Activated naive CD4-positive, alpha-beta T cell treated with Interleukin-2 at 50 U/mL for 16 hours (primary cell): ENCODE results near the gene IRAK2.
"Not testable (repeated sequence)": the region's sequence is repeated elsewhere in the genome, so short reads cannot be mapped to it uniquely, and the experiment has no call there.

Experiments
- DNase-seq: peaks from one replicate; pipeline ENCODE4 v3.0.0-alpha.2; 2020

IRAK2 gene, protein sequence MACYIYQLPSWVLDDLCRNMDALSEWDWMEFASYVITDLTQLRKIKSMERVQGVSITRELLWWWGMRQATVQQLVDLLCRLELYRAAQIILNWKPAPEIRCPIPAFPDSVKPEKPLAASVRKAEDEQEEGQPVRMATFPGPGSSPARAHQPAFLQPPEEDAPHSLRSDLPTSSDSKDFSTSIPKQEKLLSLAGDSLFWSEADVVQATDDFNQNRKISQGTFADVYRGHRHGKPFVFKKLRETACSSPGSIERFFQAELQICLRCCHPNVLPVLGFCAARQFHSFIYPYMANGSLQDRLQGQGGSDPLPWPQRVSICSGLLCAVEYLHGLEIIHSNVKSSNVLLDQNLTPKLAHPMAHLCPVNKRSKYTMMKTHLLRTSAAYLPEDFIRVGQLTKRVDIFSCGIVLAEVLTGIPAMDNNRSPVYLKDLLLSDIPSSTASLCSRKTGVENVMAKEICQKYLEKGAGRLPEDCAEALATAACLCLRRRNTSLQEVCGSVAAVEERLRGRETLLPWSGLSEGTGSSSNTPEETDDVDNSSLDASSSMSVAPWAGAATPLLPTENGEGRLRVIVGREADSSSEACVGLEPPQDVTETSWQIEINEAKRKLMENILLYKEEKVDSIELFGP

DNA sequence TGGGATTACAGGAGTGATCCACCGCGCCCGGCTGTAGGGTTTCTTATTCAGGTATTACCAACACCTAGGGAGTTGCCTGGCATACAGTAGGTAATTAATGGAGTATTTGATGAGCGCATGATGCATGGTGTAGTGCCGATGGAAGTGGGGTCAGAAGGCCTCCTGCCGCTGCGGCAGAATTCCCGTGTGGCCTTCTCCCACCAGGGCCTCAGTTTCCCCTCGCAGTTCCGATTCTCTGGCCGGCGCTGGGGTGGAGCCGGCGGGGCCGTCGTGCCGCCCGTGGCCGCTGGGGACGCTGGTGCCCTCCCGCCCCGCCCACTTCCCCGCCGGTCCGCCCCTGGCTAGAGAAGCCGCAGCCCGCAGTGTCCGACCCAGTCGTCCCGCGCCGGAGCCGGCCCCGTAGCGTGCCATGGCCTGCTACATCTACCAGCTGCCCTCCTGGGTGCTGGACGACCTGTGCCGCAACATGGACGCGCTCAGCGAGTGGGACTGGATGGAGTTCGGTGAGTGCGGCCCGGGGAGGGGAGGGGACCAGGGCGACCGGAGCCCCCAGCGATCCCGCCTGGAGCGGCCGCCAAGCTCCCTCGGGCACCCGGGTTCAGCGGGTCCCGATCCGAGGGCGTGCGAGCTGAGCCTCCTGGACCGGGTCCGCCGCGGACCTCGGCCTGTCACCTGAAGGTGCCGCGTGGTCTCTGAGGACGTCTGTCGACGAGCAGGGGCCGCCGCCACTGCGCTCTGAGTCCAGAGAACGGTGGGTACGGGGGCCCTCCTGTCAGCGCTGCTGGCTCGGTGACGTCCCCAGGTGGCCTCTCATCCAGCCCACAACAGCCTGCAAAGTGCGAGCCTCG lies at the start of gene IRAK2:
Gene IRAK2 (plus strand): TSS at position 374 of the 848 bp plus-strand sequence. CDS start 36 bp downstream, at position 410.
- DNase-seq: peak; percentile 63

DNA sequence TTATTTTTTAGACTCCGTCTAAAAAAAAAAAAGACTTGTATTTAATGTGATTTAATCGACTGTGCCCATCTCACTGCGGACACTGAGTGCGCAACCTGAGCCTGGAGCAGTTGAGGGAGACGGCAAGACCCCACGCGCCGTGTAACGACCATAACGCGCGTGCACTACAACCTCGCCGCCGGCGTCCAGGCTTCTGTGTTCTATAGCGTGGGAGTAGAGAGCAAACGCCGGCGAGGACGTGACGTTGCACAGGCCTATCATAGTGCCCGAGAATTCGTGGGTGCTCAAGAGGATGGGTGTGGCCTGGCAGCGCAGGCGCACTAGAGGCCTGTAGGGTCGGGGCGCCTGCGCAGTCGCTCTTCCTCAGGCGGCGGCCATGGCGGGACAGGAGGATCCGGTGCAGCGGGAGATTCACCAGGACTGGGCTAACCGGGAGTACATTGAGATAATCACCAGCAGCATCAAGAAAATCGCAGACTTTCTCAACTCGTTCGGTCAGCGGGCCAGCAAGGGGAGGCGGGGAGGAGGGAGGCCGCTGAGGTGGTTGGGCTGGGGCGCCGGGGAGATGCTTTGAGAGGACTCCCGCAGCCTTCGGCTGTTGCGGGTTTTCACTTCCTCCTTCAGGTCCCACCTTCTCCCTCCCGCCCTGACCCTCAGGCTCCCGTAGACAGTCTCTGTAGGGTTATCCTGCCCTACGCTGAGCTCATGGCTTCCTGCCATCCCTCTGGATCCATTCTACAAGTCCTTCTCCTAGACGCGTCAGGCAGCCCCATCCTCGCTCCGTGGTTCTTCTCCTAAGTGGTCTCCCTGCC lies 49.2 kb upstream of the IRAK2 start, which contains the start of gene BRK1:
Gene BRK1 (plus strand): TSS at position 350 of the 812 bp plus-strand sequence. CDS start 27 bp downstream, at position 377.
- peak; percentile 93 for DNase-seq

DNA sequence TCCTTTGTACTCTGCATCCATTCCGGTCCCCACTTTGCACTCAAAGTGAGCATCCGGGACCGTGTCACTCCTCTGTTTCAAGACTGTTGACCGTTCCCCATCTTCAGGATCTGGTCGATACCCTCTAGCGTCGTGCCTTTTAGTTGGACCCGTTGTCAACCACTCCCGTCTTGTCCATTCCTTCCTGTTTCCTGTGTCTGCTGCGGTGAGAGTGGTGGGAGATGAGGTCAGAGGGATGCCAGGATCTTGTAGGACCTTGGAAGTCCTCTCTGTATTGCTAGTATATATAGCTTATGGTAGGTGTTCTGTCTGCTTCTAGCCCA lies 48.6 kb upstream of the IRAK2 start:
- DNase-seq: no peak

DNA sequence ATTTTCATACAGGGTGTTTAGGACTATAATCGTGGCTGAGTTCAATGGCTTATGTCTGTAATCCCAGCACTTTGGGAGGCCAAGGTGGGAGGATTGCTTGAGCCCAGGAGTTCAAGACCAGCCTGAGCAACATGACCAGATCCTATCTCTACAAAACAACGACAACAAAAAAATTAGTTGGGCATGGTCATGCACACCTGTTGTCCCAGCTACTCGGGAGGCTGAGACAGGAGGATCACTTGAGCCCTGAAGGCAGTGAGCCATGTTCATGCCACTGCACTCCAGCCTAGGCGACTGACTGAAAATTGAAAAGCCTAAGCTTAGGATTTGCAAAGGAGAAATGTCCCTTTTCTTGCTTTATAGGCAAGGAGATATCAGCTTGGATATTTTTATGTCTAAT lies 47.8 kb upstream of the IRAK2 start:
- no peak for DNase-seq

DNA sequence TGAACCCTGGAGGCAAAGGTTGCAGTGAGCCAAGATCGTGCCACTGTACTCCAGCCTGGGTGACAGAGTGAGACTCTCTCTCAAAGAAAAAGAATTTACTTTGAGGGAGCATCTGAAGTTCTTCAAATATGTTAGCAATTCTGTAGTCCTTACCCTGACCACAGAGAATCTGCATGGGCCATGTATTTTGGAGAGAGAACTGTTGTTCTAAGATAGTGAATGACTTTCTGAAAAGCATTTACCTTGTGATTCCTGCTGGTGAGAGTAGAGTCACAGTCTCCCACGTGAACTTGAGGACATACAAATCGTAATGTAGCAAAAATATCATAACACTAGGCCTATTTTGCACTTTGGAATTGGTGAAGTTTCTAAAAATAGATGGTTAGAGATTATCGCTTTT lies 45.3 kb upstream of the IRAK2 start:
- DNase-seq: no peak

DNA sequence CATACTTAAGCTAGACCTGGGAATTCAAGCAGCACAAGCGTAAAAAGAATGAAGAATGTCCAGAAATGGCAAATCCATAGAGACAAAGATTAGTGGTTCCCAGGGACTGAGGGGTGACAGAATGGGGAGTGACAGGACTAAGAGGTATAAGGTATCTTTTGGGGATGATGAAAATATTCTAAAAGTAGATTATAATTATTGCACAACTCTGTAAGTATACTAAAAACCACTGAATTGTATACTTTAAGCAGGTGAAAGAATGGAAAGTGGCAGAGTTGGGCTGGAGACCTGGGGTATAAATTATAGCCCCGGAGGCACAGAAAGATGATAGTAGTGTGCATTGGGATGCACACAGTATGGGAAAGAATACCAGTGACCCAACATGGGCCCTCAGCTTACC lies 43.7 kb upstream of the IRAK2 start:
- no peak for DNase-seq

DNA sequence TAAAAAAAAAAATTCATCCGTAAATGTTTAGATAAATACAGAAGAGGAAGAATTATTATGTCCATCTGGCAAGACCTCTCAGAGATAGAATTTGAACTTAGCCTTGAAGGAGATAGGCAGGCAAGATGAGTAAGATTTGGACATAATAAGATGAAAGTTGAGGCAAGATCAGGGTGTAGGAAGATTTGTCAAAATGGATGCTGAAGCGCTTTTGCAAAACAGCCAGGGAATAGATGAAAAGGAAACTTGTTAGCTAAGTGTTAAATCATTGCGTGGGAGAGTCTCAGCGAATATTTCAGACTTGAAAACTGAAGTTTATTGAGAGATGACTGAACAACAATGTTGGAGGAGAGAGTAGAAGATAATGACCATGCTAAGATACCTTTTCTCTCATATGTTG lies 42.0 kb upstream of the IRAK2 start:
- DNase-seq: no peak

DNA sequence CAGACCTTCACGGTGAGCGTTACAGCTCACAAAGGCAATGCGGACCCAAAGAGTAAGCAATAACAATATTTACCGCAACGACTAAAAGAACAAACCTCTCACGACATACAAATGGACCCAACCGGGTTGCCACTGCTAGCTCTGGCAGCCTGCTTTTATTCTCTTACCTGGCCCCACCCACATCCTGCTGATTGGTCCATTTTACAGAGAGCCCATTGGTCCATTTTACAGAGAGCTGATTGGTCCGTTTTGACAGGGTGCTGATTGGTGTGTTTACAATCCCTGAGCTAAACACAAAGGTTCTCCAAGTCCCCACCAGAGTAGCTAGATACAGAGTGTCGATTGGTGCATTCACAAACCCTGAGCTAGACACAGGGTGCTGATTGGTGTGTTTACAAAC lies 28.8 kb upstream of the IRAK2 start:
- not testable (repeated sequence) for DNase-seq

DNA sequence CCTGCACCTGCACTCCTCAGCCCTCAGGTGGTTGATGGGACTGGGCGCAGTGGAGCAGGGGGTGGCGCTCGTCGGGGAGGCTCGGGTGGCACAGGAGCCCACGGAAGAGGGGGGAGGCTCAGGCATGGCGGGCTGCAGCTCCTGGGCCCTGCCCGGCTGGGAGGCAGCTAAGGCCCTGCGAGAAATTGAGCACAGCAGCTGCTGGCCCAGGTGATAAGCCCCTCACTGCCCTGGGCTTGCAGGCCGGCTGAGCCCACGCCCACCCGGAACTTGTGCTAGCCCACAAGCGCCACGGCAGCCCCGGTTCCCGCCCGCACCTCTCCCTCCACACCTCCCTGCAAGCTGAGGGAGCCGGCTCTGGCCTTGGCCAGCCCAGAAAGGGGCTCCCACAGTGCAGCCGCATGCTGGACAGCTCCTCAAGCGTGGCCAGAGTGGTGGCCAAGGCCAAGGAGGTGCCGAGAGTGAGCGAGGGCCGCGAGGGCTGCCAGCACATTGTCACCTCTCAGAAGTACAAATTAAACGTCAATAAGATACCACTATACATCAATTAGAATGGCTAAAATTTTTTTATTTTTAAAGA lies 28.2 kb upstream of the IRAK2 start:
- no peak for DNase-seq

DNA sequence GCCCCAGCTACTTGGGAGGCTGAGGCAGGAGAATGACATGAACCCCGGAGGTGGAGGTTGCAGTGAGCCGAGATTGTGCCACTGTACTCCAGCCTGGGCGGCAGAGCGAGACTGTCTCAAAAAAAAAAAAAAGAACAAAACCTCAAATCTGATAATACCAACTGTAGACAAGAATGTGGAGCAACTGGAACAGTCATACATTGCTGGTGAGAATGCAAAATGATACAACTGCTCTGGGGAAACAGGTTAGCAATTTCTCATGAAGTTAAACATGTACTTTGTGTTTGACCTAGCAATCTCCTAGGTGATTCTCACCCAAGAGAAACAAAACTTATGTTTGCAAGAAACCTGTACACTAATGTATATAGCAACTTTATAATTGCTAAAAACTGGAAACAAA lies 27.5 kb upstream of the IRAK2 start:
- no peak for DNase-seq

DNA sequence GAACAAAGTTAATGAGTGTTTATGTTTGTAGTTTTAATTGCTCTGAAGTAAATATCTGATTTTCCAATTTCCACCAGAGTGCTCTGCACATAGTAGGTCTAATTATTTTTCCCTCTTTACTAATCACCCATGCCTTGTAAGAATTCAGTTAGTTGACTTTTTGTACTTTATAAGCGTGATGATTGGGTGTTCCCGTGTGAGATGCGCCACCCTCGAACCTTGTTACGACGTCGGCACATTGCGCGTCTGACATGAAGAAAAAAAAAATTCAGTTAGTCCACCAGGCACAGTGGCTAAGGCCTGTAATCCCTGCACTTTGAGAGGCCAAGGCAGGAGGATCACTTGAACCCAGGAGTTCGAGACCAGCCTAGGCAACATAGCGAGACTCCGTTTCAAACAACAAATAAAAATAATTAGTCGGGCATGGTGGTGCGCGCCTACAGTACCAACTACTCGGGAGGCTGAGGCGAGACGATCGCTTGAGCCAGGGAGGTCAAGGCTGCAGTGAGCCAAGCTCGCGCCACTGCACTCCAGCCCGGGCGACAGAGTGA lies 23.6 kb upstream of the IRAK2 start:
- no peak for DNase-seq

DNA sequence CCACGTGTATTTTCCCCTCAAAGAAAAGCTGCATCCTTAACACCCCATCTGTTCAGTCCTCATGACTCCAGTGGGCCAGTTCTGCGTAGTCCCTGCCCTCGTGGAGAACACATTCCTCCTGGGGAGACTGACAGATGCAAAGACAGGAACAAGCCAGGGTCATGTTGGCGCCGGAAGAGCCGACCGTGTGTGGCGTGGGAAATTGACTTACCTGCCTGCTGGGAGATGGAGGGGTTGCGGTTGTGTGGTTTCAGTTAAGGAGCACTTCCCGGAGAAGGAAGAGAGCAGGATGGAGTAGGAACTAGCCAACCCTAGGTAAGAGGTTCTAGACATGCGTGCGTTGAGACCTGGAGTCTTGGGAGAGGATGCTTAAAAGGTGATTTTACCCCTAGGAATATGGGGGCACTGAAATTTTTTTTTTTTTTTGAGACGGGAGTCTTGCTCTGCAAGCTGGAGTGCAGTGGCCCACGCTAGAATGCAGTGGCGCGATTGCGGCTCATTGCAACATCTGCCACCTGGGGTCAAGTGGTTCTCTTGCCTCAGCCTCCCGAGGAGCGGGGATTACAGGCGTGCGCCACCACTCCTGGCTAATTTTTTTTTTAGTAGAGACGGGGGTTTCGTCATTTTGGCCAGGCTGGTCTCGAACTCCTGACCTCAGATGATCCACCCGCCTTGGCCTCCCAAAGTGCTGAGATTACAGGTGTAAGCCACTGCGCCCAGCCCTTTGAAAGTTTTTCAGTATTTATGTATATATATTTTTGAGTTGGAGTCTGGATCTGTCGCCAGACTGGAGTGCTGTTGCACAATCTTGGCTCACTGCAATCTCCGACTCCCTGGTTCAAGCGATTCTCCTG lies 21.8 kb upstream of the IRAK2 start:
- peak; percentile 14 for DNase-seq

DNA sequence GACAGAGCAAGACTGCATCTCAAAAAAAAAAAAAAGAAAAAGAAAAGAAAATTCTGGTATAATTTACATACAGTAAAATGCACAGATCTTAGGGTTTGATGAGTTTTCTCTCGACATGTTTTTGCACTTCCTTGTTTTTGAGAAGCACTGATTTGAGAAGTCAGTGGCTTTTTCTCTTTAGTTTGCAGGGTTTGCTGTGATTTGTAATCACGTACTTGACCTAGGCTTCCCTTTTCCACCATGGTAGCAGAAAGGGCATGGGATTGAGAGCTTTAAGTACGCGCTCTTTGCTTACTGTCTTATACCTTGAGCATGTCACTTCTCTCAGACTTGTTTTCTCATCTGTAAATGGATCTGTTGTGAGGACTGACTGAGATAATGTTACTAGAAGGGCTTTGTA lies 19.0 kb upstream of the IRAK2 start:
- no peak for DNase-seq

DNA sequence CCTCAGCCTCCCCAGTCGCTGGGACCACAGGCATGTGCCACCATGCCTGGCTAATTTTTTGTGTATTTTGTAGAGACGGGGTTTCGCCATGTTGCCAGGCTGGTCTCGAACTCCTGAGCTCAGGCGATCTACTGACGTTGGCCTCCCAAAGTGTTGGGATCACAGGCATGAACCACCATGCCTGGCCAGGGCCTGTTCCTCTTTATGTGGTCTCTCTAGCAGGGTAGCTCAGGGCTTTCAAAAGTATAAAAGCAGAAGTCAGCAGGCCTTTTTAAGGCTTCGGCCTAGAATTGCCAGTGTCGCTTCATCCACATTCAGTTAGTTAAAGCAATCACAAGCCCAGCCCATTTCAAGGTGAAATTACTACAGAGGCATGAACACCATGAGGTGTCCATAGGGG lies 15.5 kb upstream of the IRAK2 start:
- no peak for DNase-seq

DNA sequence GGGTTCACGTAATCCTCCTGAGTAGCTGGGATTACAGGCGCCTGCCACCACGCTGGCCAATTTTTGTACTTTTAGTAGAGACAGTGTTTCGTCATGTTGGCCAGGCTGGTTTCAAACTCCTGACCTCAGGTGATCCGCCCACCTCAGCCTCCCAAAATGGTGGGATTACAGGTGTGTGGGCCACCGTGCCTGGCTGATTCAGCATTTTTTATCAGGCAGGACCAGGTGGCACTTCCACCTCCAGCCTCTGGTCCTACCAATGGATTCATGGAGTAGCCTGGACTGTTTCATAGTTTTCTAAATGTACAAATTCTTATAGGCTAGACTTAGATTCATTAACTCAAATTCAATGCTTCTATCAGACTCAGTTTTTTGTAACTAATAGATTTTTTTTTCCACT lies 13.7 kb upstream of the IRAK2 start:
- DNase-seq: no peak

DNA sequence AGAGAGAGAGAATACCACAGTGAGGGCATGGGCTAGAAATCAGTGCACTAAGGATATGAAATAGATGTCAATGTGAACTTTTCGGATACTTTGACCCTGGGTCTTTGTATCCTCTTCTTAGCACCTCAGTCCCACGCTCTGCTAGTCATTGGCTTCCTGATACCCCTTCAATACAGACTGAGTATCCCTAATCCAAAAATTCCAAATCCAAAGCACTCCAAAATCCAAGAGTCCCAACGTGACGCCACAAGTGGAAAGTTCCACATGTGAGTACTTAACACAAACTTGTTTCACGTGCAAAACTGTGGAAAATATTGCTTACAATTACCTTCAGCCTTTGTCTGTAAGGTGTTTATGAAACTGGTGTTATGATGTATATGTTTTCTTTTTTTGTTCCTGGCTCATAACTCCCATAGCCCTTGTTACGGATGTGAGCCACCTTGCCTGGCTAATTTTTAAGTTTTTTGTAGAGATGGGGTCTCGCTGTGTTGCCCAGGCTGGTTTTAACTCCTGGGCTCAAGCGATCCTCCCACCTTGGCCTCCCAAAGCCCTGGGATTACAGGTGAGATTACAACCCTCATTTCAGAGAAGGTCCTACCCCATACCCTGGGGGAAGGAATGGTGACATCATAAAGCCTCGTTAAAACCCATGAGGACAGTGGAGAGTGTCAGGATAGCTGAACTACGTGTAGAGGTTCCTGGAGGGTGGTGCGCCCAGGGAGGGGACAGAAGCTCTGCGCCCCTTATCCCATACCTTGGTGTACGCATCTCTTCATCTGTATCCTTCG lies 10.2 kb upstream of the IRAK2 start:
- DNase-seq: no peak

DNA sequence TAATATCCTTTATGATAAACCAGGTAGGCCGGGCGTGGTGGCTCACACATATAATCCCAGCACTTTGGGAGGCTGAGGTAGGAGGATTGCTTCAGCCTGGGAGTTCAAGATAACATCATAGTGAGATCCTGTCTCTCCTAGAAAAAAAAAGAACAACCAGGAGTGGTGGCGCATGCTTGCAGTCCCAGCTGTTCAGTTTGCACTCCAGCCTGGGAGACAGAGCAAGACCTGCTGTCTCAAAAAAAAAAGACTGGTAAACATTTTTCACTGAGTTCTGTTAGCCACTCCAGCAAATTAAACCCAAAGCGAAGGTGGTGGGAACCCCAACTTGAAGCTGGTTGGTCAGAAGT lies 9.6 kb upstream of the IRAK2 start:
- DNase-seq: no peak

DNA sequence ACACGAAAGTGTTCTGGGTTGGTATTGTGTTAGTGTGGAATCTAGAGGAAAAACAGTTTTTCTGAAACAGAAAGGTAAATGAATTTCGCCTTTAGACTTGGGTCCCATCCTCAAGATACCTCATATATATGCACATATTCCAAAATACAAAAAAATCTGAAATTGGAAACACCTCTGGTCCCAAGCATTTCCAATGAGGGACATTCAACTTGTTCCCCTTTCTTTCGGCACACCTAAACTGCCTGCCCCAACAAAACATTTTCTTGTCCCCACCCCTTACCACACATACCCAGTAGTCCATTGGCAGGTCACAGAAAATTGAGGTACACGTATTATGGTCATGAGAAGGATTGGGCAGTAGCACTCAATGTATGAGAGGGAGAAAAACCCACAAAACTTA lies 9.1 kb upstream of the IRAK2 start:
- no peak for DNase-seq

DNA sequence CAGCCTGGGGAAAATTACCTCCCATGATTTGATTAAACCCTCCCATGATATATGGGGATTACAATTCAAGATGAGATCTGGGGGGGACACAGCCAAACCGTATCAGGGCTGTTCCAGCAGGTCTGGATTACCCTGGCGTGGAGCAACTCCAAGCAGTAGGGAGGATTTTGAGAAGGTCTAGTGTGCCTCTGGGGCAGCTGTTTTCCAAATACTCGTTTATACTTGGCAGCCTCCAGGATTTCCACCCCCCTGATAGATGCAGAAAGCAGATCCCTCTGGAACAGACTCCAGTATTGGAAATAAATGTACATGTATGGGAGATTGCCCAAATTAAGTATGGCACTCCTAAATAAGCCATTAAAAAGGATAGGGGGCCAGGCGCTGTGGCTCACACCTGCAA lies 7.7 kb upstream of the IRAK2 start:
- no peak for DNase-seq

DNA sequence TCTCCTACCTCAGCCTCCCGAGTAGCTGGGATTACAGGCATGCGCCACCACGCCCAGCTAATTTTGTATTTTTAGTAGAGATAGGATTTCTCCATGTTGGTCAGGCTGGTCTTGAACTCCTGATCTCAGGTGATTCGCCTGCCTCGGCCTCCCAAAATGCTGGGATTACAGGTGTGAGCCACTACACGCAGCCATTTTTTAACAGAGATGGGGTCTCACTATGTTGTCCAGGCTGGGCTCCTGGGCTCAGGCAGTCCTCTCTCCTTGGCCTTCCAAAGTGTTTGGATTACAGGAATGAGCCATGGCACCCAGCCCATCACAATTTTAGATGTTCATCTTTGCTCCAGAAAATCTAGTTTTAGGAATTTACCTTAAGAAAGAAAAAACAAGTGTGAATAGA lies 6.2 kb upstream of the IRAK2 start:
- not testable (repeated sequence) for DNase-seq
